ENCODE measurements around the gene DMD.
"Not testable (repeated sequence)": the region's sequence is repeated elsewhere in the genome, so short reads cannot be mapped to it uniquely, and the experiment has no call there.

DMD gene

DNA sequence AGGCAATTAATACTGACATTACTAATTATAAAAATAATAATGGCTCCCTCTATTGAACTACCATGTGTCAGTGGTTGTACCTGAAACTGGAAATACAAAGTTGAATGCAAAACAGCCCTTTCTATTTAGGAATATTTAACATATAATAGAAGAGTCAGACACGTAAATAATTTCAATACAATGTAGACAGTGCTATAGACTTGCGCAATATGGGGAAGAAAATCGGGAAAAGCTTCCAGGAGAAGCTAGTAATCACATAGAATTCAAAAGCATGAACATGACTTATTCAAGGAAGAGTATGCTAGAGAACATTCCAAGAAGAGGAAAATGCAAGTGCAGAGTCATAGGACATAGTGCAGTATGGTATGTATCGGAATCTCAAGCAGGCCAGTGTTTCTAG, 1730.7 kb downstream of the DMD start:
- DNase-seq, result no peak

DNA sequence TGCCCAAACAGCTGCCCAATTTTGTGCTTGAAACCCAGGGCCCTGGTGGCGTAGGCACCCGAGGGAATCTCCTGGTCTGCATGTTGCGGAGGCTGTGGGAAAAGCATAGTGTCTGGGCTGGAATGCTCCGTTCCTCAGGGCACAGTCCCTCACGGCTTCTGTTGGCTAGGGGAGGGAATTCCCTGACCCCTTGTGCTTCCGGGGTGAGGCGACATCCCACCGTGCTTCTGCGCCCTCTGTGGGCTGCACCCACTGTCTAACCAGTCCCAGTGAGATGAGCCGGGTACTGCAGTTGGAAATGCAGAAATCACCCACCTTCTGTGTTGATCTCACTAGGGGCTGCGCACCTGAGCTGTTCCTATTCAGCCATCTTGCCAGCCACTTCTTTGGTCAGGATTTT, 1740.1 kb downstream of the DMD start:
- no peak for DNase-seq

DNA sequence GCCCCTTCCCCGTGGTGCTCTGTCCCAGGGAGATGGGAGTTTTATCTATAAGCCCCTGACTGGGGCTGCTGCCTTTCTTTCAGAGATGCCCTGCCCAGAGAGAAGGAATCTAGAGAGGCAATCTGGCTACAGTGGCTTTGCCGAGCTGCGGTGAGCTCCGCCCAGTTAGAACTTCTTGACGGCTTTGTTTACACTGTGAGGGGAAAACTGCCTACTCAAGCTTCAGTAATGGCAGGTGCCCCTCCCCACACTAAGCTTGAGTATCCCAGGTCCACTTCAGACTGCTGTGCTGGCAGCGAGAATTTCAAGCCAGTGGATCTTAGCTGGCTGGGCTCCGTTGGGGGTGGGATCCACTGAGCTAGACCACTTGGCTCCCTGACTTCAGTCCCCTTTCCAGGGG, 1740.6 kb downstream of the DMD start:
- not testable (repeated sequence) for DNase-seq

DNA sequence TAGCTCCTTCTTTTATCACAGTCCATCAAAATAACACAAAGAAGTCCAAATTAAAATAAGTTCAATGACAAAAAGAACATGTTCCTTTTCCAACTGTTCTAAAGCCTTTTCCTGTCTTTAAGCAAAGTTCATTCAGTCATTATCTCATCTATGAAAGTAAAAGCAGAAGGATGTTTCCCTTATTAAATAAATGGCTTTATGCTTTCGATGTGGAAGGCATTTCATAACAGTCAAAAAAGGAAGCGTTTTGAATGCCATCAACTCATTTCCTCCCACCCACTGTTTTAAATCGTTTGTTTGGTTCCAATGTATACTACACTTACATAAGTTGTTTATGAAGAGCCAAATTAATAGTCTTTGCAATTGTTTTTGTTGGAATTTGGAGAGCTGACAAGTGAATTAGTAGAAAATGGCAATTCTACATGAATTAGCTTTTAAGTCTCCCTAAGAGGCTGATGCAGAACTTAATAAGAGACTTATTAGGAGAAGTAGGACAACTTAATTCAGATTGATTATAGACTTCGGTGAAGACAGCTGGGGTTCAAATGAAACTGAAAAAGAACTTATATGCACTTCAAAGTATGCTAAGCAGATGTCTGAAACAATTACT, 1746.9 kb downstream of the DMD start:
- no peak for DNase-seq

DNA sequence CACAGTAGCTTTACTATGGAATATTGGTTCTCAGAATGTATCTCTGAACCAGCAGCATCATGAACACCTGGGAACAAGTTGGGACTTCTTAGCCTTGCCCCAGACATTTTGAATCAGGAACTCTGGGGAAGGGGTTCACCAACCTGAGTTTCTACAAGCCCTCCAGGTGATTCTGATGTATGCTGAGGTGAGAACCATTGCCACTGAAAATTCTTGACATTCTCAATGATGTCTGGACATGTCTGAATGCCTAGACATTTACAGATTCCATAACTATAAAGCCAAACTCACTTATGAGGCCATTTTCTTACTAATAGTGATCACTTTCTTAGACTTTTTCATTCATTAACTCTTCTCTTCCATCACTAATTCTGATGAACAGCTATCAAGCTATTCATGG, 1750.1 kb downstream of the DMD start:
- no peak for DNase-seq

DNA sequence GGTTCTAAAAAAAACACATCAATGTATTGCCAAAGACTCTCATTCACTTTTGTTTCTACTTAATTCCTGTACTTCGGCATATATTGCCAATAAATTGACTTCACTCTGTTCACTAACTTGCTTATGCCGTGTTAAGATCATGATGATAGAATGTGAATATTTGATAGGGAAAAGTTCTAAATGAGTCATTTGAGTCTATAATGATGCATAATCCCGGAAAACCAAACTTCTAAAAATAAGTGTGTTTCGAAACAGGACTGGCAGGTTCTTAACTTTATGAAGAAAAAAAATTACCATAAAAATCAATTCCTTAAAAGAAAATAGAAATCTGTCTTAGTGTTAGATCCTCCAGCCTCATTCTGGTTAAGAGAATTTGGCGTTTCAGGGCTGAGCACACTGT, 1752.0 kb downstream of the DMD start:
- no peak for DNase-seq

DNA sequence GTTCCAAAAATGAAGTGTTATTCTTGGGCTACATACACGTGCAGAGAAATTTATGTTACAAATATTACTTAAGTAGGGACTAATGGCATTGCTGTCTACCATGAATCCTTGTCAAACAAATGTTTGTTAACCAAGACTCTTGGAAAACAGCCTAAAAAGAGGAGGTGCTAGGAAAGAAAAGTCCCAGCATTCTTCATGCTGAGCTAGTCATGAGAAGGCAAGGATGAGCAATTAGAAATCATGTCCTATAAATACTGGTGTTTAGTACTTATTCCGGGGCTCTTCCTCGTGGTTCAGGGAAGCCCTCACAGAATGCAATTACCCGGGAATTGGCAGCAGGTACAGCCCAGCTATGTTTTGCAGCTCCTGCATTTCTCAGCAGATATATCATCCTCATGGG, 1761.4 kb downstream of the DMD start:
- DNase-seq, result no peak

DNA sequence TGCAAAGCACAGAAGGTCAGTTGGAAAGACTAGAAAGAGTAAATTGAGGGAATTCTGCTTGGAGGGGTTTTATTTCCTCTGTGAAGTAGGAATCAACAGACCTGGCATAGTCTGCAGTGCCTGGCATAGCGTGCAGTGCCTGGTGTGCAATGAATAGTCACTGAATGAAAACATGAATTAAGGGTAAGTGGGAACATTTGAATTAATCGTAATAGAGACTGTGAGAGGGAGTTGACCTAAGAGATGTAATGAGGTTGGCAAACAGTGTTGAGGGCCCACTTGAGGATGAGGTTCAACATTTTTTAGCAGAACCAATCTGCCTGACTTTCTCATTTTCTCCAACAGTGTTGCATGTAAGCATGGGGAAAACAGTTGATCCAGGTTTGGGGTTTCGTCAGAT, 1762.3 kb downstream of the DMD start:
- no peak for DNase-seq

DNA sequence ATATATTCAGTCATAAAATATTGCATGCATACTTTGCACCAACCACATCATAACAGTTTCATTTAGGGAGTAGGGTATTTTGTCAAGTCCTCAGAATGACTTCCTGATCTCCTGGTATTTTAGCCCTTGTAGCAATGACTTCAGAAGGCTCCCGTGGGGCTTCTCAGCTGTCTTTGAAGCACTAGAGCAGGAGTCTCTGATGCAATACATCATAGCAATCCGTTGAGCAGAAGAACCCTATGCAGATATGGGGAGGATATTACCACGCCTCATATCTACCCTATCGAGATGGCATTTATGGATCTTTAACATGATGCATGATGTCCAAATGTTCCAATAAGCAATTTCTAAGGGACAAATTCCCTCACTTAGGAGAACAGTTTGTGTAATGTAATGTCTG, 1765.8 kb downstream of the DMD start:
- no peak for DNase-seq

DNA sequence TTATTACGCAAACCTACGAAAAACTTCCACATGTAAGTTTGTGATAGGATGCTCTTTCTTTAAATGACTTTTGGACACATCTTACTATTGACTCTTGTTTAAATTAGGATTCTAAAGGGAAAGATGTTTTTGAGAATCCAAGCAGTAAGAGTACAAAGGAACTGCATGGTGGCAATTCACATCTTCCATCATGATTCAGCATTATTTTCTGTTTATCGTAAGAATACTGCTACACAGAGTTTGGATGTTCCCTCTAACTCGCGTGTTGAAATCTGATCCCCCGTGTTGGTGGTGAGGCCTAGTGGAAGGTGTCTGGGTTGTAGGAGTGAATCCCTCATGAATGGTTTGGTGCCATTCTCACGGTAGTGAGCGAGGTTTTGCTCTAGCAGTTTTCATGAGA, 1767.7 kb downstream of the DMD start:
- DNase-seq, result no peak

DNA sequence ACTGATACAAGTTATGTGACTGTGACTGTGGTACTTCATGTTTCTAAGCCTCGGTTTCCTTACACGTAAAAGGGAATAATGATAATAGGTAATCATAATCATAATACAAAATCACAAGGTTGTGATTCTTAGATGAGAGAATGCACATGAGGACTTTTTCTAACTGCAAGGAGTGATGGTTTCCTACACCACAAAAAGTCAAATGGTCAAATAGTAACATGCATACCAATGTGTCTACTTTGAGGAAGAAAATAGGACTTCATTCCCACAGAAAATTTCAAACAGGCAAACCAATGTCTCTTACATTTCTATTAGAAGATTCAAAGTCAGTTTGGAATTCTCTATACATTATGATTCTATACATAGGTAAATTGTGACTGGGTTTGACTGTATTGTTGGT, 1770.8 kb downstream of the DMD start:
- DNase-seq, result no peak

DNA sequence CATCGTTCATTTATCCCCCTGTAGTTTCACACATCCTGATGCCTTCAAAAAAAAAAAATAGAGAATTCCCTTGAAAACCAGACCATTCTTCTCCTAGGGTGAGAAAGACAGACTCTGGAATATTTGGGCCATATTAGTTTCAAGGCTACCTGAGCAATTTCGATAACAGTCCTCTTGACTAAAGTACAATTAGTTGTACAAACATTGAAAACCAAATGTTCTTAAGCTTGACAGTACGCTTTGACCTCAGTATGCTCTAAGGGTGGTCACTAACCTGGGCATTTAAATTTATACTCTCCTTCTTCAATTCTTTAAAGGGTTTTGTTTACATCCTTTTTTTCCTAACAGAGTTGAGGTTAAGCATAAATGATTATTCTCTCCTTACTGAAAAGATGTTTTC, 1774.9 kb downstream of the DMD start:
- DNase-seq, result no peak

DNA sequence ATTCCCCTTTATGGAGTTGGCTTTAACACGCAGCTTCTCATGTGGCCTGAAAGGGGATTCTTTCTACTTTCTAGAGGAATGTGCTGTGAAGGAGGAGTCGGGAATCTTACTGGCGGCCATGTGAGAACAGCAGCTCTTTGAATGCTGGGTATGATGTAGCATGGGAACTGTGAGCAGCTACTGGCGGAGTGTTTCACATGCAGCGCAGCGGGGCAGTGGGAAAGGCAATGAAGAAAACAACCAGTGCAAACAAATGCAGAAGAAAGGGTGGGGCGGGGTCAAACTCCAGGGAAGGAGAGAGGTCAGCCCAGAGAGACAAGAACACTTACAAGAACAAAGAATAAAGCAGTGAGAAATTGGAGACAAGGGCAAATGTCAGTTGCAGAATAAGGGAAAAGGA, 1775.8 kb downstream of the DMD start:
- no peak for DNase-seq

DNA sequence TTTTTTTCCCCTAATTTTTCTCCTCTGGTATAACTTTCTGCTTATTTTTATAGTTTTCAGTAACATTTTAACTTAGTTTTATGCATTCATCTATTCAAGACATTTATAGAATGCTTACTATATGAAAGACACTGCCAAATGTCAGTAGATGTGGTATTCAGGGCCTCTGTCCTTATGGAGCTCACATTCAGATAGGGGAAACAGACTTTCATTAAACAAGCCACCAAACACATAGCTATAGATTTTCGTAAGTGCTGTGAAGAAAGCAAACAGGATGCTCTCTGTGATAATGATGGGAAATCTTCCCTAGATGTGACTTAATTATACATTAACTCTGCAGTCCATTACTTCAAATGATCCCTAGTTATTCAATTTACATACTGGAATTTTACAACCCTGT, 1777.5 kb downstream of the DMD start:
- DNase-seq, result no peak

DNA sequence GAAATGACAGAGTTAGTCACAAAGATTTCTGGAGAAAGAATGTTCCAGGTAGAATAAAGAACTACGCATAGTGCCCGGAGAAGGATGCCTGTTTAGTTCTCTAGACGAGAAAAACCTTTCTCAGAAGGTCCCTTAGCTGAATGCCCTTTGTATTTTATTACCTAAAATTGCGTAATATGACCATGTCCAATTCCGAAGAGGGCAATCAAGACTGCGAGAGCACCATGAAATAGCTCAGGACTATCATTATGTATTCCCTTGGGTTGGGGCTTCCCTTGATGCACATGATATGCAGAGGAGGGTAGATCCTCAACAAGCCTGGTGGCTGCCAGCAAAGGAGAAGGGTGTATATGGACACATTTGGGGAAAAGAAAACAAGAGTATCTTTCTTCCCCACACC, 1781.4 kb downstream of the DMD start:
- no peak for DNase-seq

DNA sequence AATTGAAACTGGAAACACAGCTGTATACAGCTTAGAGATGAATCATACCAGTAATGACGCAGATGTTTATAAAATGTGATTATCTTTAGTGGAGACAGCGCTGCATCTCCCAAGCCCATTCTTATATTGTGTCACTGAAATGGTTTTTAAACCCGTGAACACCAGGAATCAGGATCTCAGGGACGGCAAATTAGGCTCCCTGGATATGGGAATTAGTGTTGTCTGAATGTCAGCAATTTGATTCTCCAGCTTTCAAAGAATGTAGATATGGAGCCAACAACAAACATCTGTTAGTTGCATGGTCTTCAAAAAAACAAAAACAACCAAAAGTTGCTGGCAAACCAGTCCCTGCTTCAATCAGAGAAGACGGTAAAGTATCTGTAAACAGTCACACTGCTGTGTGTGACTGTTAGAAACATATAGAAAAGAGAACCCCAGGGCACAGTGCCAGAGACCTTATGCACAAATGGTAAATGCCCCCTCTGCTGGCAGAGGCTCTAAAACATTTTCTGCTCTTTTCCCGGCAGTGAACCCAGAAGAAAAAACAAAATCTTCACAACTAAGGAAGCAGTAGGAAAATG, 1787.7 kb downstream of the DMD start:
- no peak for DNase-seq

DNA sequence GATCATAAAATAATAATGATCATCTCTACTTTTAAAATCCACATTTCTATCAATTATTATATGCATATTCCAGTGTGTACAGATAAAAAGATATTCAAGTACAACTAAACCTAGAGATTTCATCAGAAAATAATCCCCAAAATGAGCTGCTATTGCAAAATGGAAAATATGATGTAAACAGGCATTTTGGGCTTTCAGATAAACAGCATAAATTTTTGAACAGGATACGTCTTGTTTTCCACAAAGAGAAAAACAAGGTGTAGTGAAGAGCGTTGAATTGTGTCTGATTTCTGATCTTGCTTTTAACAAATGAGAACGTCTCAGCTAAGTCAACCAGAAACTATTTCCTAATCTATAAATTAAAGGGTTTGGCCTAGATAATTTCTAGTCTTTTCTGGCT, 1789.9 kb downstream of the DMD start:
- DNase-seq, result no peak

DNA sequence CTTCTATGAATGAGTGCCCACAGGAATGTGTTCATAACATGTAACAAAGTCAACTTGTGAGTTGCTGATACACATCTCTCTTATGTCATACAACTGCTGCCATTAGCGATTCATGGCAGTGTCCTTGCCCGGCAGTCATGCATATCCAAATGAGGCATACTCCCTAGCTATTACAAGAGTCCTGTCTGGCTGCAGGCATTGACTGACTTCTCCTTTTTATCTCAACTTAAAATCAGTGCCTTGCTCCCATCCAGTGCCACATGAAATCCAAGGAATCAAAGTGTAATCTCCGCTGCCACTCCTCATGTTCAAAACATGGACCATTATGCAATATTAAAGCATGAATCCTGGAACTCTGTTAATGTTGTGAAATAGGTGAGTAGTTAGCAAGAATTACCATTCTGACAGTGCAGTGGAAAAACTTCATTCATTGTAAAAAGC, 1790.6 kb downstream of the DMD start:
- DNase-seq, result no peak

DNA sequence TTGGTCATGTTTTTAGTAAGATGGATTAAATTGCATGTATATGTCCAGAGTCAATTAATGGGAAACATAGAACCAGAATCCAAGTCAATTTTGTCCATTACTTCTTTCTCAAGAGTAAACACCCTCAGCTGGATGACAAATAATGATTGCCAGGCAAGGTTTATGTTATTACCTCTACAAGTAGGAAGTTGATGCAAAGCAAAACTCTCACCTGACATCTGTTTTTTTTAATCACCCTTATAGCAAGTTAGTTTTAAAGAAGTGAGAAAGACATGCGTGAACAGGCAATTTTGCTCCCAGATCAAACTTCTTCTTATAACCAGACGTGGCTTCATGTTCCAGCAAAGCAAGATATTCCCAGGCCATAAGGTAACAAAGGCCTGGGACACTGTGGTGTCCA, 1791.0 kb downstream of the DMD start:
- DNase-seq, result no peak

DNA sequence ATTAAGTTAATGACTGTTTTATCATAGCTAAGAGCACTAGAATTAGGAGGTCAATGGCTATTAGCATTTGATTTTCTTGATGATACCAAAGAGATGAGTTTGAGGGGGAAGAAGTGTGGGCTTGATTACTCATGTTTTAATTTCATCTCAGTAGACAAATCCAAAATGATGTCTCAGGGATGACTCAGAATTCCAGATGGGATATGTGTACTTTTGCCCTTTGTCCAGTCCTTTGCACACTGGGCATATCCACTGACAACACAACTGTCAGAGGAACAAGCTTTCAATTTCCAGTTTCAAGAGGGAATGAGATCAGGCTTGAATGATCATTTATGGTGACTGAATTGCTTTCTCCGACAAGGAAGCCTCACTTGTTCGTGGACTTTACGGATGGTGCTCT, 1814.2 kb downstream of the DMD start:
- no peak for DNase-seq

DNA sequence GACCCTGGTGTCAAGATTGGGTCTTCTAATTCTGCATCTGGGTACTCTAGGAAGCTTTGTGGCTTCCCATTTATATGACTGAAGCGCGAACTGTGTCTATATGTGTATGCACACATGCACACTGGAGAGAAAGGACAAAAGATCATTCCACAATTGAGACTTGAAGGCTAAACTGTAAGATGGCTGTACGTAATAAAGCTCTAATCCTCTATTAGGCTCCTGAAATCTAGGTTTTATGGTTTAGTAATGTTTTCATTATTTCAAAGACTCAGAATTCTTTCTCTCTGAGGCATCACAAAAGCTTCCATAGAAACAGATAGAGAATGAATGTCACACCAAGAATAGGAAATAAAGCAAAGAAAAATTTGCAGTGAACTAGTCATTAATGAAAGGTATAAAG, 1818.8 kb downstream of the DMD start:
- no peak for DNase-seq

DNA sequence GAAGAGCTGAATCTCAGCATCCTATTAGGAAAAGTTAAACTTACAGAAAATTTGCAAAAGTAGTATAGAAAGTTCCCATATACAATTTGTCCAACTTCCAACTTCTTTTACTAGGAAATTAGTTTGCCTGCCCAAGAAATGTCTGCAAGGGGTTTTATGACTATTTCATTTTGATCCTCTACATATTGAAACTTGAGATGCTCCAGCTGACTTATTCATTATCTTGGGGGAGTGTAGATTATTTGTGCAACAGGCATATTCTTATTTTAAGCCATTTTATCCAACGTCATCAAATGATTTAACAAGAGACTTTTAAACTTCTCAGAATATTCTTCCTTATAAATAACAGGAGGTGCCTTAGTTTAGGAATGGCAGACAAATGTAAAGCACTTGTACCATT, 1822.4 kb downstream of the DMD start:
- DNase-seq, result no peak

DNA sequence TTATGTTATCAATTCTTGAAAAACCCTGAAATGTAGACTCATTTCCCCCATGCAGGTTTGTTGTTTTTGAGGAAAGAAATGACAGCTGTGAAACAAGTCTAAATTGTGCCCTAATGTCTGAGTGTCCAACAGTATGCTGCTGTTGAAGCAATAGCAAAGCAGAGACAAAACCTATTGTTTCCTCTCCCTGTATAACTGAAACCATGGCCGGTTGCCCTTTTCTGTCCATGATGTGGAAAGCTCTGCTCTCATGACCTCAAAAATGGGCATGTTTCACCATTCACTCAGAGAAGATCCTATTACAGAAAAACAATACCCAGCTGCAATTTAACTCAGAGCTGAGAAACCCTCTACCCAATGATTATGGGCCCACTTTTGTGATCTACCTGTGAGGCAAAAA, 1826.9 kb downstream of the DMD start:
- DNase-seq, result no peak

DNA sequence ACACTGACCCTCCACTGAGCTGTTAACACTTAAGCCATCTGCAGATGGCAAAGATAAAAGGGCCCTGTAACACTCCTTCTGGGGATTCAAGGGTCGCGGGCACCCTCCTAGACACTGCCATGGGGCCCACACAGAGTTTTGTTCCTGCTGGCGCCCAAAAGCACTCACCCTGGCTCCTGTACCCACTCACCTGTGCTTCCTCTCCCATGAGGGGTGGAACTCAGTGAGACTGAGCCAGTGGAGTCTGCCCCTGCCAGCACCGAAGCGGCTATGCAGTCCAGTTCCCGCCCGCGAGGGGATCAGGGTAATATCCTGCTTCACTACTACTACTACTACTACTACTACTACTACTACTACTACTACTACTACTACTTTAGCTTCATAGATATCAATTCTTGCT, 1827.4 kb downstream of the DMD start:
- no peak for DNase-seq

DNA sequence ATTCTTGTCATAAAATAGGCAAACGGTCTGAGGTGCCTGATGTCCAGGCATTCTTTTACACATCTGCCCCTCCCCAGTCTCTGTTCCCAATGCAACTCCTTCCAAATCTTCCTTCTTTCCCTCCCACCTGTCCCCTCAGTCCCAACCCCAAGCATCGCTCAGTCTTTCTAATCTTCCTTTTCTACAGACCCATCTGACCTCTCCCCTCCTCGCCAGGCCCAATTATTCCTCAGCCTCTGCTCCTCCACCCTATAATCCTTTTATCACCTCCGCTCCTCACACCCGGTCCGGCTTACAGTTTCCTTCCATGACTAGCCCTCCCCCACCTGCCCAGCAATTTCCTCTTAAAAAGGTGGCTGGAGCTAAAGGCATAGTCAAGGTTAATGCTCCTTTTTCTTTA, 1832.4 kb downstream of the DMD start:
- not testable (repeated sequence) for DNase-seq

DNA sequence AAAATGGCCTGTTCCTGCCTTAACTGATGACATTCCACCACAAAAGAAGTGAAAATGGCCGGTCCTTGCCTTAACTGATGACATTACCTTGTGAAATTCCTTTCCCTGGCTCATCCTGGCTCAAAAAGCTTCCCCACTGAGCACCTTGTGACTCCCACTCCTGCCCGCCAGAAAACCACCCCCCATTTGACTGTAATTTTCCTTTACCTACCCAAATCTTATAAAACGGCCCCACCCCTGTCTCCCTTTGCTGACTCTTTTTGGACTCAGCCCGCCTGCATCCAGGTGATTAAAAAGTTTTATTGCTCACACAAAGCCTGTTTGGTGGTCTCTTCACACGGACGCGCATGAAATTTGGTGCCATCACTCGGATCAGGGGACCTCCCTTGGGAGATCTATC, 1833.5 kb downstream of the DMD start:
- DNase-seq, result not testable (repeated sequence)

Measured in NCI-H1048 (cell line).